ENCODE data around the gene LRP1-AS.

DNA sequence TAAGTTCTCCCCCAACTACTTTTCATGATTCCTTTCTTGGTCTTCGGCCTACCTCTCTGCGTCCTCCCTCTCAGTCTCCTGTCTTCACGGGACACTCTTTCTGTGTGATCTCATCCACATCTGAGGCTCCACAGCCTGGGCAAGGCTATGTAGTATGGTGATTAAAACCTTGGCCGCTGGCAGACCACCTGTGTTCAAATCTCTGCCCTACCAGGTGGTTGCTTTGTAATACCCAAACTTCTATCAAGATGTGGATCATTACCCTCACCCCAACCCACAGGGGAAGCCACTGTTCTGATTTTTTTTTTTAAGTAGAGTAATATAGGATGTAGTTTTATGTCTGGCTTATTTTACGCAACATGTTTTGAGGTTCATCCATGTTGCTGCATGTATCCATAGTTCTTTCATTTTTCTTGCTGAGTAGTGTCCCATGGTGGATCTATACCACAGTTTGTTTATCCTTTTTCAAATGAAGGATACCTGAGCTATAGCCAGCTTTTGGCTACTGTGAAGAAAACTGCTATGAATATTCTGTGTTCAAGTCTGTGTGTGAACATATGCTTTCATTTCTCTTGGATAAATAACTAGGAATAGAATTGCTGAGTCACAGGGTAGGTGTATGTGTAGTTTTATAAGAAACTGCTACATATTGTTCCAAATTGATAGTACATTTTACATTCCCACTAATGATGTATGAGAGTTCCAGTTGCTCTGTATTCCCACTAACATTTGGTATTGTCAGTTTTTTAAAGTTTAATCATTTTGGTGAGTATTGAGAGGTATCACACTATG lies 27.9 kb downstream of the LRP1-AS start:
- no peak for TF ChIP-seq SIN3A (IDR thresholded peaks at IDR 0.05; ENCODE audit: borderline replicate concordance, insufficient read depth, low read length)
- TF ChIP-seq TAF1 (IDR thresholded peaks at IDR 0.05; ENCODE audit: borderline replicate concordance, insufficient read depth, low read length) = no peak
- TF ChIP-seq, protein P1, sequence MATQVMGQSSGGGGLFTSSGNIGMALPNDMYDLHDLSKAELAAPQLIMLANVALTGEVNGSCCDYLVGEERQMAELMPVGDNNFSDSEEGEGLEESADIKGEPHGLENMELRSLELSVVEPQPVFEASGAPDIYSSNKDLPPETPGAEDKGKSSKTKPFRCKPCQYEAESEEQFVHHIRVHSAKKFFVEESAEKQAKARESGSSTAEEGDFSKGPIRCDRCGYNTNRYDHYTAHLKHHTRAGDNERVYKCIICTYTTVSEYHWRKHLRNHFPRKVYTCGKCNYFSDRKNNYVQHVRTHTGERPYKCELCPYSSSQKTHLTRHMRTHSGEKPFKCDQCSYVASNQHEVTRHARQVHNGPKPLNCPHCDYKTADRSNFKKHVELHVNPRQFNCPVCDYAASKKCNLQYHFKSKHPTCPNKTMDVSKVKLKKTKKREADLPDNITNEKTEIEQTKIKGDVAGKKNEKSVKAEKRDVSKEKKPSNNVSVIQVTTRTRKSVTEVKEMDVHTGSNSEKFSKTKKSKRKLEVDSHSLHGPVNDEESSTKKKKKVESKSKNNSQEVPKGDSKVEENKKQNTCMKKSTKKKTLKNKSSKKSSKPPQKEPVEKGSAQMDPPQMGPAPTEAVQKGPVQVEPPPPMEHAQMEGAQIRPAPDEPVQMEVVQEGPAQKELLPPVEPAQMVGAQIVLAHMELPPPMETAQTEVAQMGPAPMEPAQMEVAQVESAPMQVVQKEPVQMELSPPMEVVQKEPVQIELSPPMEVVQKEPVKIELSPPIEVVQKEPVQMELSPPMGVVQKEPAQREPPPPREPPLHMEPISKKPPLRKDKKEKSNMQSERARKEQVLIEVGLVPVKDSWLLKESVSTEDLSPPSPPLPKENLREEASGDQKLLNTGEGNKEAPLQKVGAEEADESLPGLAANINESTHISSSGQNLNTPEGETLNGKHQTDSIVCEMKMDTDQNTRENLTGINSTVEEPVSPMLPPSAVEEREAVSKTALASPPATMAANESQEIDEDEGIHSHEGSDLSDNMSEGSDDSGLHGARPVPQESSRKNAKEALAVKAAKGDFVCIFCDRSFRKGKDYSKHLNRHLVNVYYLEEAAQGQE (IDR thresholded peaks at IDR 0.05; ENCODE audit: insufficient read depth in 1 of 2, low read depth in 2 of 2, low read length in 2 of 2) = no peak
- TF ChIP-seq POLR2AphosphoS5 (IDR thresholded peaks at IDR 0.05; ENCODE audit: low read depth, low read length) = no peak

Measured in PFSK-1 (cell line).